GM12801 (cell line): ENCODE data around the gene SPATA4.

Experiments used
- CTCF ChIP-seq: IDR thresholded peaks from one replicate; pipeline ENCODE4 v1.5.1; 2011; ENCODE audit warnings: control low read depth; ENCODE audit not compliant: insufficient read length; ENCODE audit errors: extremely low read depth

Gene SPATA4

GRCh38 chr4:176207839-176208238 lies 12.5 kb upstream of the SPATA4 start:
- no peak for TF ChIP-seq CTCF

- no peak for TF ChIP-seq CTCF
Observed at GRCh38 chr4:176205299-176205698, 9.9 kb upstream of the SPATA4 start.

- TF ChIP-seq CTCF: no peak
Observed at GRCh38 chr4:176198316-176198903, 3.0 kb upstream of the SPATA4 start.

GRCh38 chr4:176193938-176194337 lies 1.4 kb downstream of the SPATA4 start:
- TF ChIP-seq CTCF: no peak

- TF ChIP-seq CTCF: no peak
Observed at GRCh38 chr4:176193126-176193525, 2.3 kb downstream of the SPATA4 start.

DNA sequence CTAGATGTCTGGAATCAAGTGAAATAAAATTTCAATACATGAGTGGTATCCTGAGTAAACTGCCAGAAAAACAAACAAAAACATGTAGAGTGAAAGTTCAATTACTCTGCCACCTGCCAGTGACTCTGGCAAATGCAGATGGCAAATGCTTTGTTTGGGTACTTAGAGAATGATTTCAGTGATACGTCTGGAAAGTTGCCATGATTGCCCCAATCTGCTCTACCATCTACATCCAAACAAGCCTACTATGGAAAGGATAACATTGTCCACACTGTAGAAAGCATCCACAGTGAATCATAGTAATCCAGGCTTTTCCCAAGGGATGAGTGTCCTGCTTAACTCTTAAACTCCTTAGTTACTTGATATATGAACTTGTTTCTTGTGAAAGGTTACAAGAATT lies 3.4 kb downstream of the SPATA4 start:
- TF ChIP-seq CTCF: no peak

DNA sequence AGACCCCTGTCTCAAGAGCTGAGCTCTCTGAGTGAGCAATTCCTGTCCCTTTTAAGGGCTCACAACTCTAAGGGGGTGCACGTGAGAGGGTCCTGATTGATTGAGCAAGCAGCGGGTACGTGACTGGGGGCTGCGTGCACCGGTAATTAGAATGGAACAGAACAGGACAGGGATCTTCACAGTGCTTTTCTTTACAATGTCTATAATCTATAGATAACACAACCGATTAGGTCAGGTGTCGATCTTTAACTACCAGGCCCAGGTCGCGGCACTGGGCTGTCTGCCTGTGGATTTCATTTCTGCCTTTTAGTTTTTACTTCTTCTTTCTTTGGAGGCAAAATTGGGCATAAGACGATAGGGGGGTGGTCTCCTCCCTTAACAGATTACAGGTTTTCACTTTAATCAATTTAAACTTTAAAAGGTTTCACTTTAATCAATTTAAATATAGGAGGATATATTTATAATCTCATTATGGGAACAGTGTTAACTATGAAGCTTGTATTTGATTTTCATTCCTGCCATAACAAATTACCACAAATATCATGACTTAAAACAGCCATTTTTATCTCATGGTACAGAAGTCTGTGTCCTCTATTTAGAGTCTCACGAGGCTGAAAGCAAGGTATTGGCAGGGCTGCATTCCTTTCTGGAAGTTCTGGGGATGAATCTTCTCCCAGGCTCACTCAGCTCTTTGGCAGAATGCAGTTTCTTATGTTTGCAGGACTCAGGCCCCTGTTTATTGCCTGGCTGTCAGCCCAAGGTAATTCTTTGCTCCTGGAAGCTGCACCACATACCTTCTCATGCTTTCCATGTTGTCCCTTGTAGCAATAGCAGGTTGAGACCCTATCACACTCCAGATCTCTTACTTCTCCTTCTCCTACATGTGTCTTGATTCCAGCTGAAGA lies 5.2 kb downstream of the SPATA4 start:
- TF ChIP-seq CTCF: no peak
